ENCODE data around the gene LHFPL4.
"Not testable (repeated sequence)": the region's sequence is repeated elsewhere in the genome, so short reads cannot be mapped to it uniquely, and the experiment has no call there.

LHFPL4 gene

DNA sequence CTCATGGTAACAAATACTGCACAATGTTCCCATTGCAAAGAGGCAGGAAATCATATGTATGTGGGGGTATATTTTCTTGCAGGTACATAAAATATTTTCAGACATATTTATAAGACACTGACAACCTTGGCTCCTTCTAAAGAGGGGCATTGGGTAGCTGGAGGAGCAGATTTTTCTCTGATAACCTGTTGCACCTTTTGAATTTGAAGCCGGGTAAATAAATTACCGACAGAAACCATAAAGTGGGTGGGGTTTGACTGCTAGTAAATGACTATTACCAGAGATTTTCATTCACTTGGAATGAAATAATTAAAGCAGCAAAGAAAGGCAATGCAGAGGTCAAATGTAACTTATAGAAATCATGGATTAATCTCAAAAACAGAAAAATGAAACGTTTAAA is 19.2 kb downstream of the LHFPL4 start:
- DNase-seq = no peak

DNA sequence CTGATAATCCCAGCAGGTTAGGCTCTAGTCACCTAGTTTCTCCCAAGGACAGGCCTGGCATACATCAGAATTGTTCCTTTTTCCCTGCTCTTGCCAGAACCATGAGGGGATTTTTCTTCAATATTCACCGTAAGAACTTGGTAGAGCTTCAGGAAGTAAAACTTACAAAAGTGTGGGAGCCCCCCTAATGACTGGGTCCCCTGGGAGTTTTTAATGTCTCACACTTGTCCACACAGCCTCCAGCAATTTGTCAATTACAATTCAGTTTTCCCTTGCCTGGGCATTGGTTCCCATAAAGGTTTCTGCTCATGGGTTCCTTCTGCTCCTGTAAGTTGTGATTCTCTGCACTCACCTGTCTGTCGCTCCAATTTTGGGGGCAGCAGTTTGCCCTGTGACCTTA is 28.5 kb downstream of the LHFPL4 start:
- no peak for DNase-seq

- no peak for DNase-seq
Observed at GRCh38 chr3:9514956-9515355, 38.7 kb downstream of the LHFPL4 start.

DNA sequence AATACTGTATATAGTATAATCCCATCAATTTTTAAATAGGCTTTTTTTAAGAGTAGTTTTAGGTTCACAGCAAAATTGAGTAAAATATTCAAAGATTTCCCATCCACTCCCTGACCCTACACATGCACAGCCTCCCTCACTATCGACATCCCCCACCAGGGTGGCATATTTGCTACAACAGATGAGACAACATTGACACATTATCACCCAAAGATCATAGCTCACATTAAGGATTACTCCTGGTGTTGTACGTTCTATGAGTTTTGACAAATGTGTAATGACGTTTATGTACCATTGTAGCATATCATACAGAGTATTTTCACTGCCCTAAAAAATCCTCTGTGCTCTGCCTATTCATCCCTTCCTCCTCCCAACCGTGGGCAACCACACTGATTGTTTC is 39.3 kb downstream of the LHFPL4 start:
- DNase-seq = no peak

- no peak for DNase-seq
Observed at GRCh38 chr3:9512456-9513045, 41.1 kb downstream of the LHFPL4 start.

- DNase-seq = no peak
Observed at GRCh38 chr3:9508781-9509180, 44.8 kb downstream of the LHFPL4 start.

- DNase-seq = no peak
Observed at GRCh38 chr3:9507586-9508578, 45.7 kb downstream of the LHFPL4 start.

- peak; percentile 75 for DNase-seq
Observed at GRCh38 chr3:9503283-9503682, 50.3 kb downstream of the LHFPL4 start.

DNA sequence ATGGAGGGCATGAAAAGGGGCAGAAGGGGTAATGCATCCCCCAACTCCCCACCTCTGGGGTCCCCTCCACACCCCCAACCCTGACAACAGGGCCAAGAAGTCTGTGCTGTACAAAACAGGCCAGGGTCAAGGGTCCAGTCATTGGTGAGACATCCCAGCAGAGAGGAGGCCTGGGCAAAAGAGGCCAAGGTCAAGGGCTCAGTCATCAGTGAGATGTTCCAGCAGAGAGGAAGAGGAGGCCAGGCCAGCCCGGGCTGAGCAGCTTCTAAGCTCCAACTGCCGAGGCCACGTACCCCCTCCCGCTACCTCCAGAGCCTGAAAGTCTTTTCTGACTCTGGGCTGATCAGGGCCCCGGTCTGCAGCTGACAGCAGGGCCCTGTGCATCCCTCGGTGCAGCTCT is 52.4 kb downstream of the LHFPL4 start:
- no peak for DNase-seq

DNA sequence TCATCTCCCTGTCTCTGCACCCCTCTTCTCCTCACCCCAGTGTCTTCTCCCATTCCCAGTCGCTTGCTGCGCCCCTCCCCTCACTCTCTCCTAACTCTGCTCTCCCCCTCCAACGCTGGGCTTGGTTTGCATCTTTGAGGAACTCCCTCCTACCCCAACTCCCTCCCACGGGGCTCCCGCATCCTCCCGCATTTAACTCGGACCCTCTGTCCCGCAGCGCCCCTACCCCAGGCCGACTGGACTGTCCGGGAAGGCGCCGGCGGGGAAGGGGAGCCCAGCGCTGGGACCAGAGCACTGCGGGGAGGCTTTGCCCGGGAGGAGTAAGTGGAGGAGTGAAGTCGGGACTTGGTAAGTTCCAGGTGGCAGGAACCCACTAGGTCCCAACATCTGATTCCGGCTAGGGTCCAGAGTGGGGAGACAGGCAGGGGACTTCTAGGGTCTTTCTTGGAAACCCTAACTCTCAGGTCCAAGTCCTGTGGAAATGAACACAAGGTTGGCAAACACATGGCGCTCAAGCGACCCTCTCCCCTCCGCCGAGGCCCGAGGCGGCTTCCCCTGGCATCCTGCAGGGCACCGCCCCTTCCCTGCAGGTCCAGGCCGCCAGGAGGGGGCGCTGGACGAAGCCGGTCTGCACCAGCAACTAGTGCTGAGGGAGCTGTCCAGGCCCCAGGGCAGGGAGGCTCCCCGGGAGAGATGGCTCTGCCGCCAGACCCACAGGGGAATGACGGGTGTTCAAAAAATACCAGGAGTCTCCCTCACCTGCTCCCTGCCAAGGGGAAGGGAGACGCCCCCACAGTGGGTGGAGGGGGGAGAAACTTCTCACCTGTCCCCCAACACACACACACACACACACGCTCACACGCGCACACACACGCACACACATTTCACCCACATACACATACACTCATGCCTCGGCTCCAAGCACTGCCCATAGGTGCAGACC is 53.2 kb downstream of the LHFPL4 start:
- DNase-seq = peak; percentile 73

- DNase-seq = no peak
Observed at GRCh38 chr3:9499455-9500107, 54.0 kb downstream of the LHFPL4 start.

DNA sequence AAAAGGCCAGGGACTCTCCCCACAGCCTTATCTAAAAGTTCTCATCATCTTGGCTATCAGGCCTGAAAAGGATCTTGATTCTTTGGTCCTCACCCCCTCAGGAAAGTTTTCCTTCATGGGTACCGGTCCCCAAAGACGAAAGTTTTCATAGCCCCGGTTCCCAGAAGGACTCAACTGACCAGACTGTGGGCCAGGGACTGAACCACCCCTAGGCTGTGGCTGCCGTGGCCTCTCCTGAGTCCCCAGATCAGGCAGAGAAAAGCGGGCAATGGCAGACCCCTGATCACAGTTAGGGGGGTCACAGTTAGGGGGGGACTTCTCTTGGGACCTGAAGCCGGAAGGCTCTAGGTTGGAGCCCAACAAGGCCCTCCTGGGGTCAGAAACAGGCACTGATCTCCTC is 54.8 kb downstream of the LHFPL4 start:
- no peak for DNase-seq

GRCh38 chr3:9497821-9498565 is 55.6 kb downstream of the LHFPL4 start:
- no peak for DNase-seq

GRCh38 chr3:9496893-9497292 is 56.7 kb downstream of the LHFPL4 start:
- DNase-seq = no peak

- not testable (repeated sequence) for DNase-seq
Observed at GRCh38 chr3:9494036-9494435, 59.6 kb downstream of the LHFPL4 start.

GRCh38 chr3:9491506-9491905 is 62.1 kb downstream of the LHFPL4 start:
- no peak for DNase-seq

GRCh38 chr3:9485248-9485647 is 68.4 kb downstream of the LHFPL4 start:
- DNase-seq = no peak

DNA sequence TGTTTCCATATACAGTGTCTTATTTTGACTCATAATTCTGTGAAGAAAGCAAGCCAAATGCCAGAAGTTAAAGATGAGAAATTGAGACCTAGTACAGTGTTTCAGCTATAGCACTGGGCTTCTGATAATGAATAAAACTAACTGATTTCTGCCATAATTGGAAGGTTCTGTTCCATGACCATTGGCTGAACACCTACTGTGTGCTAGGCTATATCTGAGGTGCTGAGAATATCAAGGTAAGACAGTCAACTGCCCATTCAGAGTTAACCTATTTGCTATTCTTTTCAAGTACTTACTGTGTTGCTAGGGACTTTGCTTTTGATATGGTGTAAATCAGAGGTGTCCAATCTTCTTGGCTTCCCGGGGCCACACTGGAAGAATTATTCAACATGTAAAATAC is 73.4 kb downstream of the LHFPL4 start:
- no peak for DNase-seq

- DNase-seq = no peak
Observed at GRCh38 chr3:9476935-9477334, 76.7 kb downstream of the LHFPL4 start.

DNA sequence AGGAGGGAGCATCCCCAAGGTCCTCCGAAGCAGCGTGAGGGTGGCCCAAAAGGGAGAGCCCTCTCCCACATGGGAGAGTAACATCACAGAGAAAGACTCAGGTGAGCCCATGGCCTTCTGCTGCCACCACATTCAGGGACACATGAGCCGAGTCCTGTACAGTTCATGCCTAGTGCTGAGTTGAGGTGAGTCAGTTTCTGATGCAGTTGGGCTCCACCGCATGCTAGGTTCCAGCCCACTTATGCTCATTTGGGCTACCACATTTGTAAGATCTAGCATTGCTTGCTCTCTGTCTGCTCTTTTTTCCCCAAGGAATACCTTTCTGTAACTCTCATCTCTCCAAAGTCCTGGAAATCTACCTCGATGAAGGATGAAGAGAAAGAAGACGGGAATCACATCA is 79.1 kb downstream of the LHFPL4 start:
- no peak for DNase-seq

GRCh38 chr3:9473496-9474065 is 80.0 kb downstream of the LHFPL4 start:
- DNase-seq = no peak

DNA sequence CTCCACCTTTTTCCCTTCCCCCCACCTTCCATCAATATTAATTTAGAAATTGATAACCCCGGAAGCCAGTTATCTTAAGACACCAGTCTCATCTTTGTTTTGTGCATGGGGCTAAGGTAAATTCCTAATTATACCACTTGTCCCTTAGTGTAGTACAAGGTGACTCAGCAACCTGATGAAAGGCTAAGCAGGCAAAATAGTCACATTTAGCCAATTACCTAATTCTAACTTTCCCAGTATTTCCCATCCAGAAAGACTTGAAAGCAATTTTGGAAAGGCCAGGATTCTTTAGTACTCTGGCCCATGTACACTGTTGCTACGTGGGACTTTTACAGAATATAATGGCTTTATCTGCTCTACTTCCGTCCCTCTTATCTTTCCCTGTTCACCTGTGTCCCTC is 83.6 kb downstream of the LHFPL4 start:
- DNase-seq = no peak

All from RPMI8226 (cell line).